PFSK-1 (cell line): ENCODE results near the gene CITED2.

Experiments used
- POLR2AphosphoS5 ChIP-seq: IDR thresholded peaks from 2 replicates; pipeline ENCODE4 v1.6.1; 2012; ENCODE audit warnings: low read depth, mild to moderate bottlenecking, control low read depth, low read length, moderate library complexity
- TAF1 ChIP-seq: IDR thresholded peaks from 2 replicates; pipeline ENCODE4 v1.6.1; 2012; ENCODE audit warnings: low read length, control low read depth, borderline replicate concordance; ENCODE audit not compliant: insufficient read depth

DNA sequence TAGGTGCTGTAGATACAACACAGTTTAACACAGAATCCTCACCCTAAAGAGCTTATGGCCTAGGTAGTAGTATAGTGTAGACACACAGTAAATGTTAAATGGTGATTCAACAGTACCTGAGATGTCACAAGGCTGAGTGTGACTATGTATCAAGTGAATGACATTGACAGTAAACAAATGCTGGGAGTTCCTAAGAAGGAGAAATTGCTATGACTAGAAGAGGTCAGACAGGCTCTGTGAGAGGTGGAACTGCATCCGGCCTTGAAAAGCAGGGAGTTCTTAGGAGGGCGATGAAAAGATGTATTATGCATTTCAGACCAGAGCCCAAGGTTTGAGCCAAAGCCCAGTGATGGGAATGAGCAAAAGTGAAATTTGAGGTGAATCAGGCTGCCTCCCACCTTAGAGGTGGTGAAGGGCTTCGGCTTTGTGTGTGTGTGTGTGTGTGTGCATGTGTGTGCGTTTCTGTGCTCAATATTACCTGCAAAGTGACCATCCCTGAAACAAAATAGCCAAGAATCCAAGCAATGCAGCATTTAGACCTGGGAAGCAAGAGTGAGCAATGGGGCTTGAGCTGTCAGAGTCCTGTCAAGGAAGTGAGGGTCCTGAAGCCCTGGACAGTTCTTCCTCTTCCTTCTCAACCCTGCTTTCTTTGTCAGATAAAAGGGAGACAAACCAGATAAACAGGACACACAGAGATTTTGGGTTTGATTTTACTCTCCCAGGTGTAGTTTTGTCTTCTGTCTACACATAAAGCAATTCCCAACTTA, 32.3 kb upstream of the CITED2 start:
- TF ChIP-seq TAF1: no peak
- no peak for TF ChIP-seq POLR2AphosphoS5
